Muscle of back (tissue), 11 donors: ENCODE data around the gene INSYN1. TPM values are rescaled to one million over a fixed set of nuclear protein-coding genes. Genes with fewer than 3 reads are reported as not detected.

Source experiments
- DNase-seq, 3 donors: peaks; one replicate each; pipeline versions ENCODE4 v3.0.0 to v3.0.0-alpha.2; 2013
- polyA plus RNA-seq, 10 donors: library from polyadenylated mRNA; unstranded; fragments of 120-200 nt; gene quantifications; one replicate each; pipeline ENCODE4 v1.2.1, GENCODE V29; 2013; ENCODE audit not compliant: insufficient read length in 10 of 10

INSYN1 gene
- polyA plus RNA-seq, 10 donors = 3.3 to 11.3 (median 5.4) TPM

DNA sequence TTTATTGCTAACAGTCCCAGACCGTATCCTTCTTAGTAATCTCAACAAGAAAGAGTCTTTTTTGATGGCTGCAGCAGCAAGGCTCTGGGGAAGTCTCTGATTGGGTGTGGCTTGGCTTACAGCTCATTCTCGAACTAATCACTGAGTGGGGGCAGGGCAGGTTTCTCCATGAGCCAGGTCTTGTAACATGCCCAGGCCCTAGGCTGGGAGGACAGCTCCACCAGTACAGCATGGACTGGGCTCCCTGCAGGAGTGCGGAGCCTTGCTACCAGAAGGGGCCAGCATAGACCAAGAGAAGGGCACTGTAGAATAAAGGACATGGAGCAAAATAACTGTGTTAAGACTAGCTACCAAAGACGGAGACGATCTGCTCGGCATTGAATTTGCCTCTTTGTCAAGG, 61.8 kb downstream of the INSYN1 start:
- peak in 1 of 3 donors; percentile 42 for DNase-seq

- no peak for DNase-seq
These were observed 64.7 kb downstream of the INSYN1 start for GRCh38 chr15:73688455-73688854.

GRCh38 chr15:73687351-73687750, 65.8 kb downstream of the INSYN1 start:
- DNase-seq = no peak

GRCh38 chr15:73686781-73687256, 66.3 kb downstream of the INSYN1 start:
- DNase-seq = no peak

DNA sequence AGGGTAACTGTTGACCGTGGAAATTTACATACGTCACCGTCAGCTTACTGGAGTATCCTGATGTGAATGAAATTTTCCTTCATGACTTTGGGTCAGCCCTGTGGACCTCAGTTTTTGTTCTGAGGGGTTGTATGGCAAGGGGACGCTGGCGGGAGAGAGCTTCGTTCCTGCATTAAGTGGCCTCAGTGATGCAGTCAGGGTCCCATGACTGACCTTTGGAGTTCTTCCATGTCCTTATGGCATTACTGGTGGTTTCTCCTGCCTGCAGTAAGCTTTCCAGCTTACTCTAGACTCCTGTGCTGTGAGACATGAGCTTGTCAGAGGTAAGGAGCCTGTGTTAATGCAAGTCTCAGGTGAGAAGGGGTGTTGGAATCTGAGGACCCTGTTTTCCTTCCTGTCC, 67.2 kb downstream of the INSYN1 start:
- DNase-seq = no peak

Other genes with a start within 250 kb of the INSYN1 start
- gene NPTN, start 120.0 kb downstream of the INSYN1 start, polyA plus RNA-seq = 10 to 100 TPM; 69.7 to 96.7 (median 83.6) TPM
- gene CD276, start 69.0 kb downstream of the INSYN1 start, polyA plus RNA-seq = 100 to 1,000 TPM; 105 to 175 (median 130) TPM
- gene TBC1D21, start 120.2 kb upstream of the INSYN1 start, polyA plus RNA-seq = not detected
- 10 to 100 TPM; 26.3 to 57.9 (median 34.6) TPM for gene LOXL1, start 173.1 kb upstream of the INSYN1 start, polyA plus RNA-seq
- 10 to 100 TPM; 19.1 to 34.5 (median 30.0) TPM for gene STOML1, start 238.9 kb upstream of the INSYN1 start, polyA plus RNA-seq
- gene PML, start 241.4 kb upstream of the INSYN1 start, polyA plus RNA-seq = 10 to 100 TPM; 22.6 to 36.4 (median 28.7) TPM